HG03108 (cell line): ENCODE data around the gene SAT1.

Experiments used
- ATAC-seq: cut with Tn5 transposase; IDR thresholded peaks from one replicate; pipeline ENCODE4 v1.9.1; 2021; ENCODE audit warnings: moderate library complexity; ENCODE audit not compliant: unreplicated experiment

SAT1 gene

GRCh38 chrX:23773601-23774175, 9.3 kb upstream of the SAT1 start:
- ATAC-seq = peak; percentile 88

- no peak for ATAC-seq
Observed at GRCh38 chrX:23776363-23776762, 6.6 kb upstream of the SAT1 start.

DNA sequence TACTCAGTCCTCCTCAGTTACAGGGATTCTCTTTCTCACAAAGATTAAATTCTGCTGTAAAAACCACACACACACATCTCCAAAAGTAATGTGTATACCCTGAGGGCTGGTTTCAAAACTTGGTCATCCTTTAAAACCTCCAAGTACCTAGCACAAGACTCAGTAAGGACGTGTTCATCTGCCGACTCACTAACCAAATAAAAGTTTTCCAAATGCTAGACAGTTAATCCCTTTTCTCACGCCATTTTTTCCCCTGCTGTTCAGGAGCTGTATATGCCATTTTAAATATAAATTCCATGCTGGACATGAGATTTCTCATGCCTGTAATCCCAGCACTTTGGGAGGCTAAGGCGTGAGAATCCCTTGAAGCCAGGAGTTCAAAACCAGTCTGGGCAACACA, 3.9 kb upstream of the SAT1 start:
- ATAC-seq = no peak

GRCh38 chrX:23782455-23782854, 518 bp upstream of the SAT1 start:
- ATAC-seq = no peak

- no peak for ATAC-seq
Observed at GRCh38 chrX:23783589-23784469, 856 bp downstream of the SAT1 start.

DNA sequence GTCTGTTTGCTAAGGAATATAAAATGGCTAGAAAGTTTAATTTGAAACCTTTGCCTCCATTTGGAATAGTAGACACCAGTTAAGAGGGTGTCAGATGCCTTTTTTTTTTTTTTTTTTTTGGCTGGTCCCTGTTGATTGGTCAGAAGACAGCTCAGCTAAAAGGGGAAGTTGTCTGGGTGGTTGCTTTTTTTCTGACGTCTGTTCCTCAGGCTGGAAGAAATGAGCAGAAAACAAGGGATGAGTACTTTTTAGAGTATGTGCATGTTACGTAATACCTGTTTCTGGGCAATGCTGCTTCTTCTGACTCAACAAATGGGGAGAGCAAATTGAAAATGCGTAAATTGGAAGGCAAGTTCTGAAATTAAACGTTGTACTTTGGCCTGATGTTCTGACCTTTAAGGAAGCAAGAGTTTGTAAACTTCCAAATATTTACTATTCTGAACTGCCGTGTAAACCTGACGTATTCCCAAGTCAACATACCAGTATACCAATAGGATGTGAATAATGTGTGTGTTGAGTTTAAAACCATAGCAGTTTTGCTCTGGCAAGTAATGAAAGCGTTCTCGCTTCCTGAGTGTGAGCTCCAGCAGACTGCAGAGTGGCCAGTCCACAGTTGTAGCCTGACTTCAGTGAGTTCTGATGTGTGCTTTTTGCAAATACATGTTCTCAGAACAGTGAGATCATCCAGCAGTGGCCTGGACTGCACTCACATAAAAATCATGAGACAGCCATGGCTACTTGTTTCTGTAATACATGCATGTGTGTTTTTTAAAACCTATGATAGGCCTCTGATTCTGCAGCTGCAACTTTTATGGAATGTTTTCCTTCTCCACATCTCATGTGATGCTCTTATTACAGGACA, 1.7 kb downstream of the SAT1 start:
- ATAC-seq = no peak

DNA sequence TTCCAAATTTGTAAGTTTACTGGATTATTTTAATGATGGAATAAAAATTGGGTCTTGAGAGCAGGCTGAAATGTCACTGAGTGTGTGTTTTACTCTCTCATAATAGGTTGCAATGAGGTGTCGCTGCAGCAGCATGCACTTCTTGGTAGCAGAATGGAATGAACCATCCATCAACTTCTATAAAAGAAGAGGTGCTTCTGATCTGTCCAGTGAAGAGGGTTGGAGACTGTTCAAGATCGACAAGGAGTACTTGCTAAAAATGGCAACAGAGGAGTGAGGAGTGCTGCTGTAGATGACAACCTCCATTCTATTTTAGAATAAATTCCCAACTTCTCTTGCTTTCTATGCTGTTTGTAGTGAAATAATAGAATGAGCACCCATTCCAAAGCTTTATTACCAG, 2.6 kb downstream of the SAT1 start:
- no peak for ATAC-seq

- ATAC-seq = no peak
Observed at GRCh38 chrX:23786268-23786815, 3.4 kb downstream of the SAT1 start.

- no peak for ATAC-seq
Observed at GRCh38 chrX:23787745-23788118, 4.8 kb downstream of the SAT1 start.

- peak; percentile 55 for ATAC-seq
Observed at GRCh38 chrX:23788521-23788920, 5.5 kb downstream of the SAT1 start.

GRCh38 chrX:23788946-23789345, 6.0 kb downstream of the SAT1 start:
- ATAC-seq = no peak

GRCh38 chrX:23789386-23790154, 6.6 kb downstream of the SAT1 start:
- no peak for ATAC-seq

GRCh38 chrX:23790155-23790497, 7.2 kb downstream of the SAT1 start:
- no peak for ATAC-seq

DNA sequence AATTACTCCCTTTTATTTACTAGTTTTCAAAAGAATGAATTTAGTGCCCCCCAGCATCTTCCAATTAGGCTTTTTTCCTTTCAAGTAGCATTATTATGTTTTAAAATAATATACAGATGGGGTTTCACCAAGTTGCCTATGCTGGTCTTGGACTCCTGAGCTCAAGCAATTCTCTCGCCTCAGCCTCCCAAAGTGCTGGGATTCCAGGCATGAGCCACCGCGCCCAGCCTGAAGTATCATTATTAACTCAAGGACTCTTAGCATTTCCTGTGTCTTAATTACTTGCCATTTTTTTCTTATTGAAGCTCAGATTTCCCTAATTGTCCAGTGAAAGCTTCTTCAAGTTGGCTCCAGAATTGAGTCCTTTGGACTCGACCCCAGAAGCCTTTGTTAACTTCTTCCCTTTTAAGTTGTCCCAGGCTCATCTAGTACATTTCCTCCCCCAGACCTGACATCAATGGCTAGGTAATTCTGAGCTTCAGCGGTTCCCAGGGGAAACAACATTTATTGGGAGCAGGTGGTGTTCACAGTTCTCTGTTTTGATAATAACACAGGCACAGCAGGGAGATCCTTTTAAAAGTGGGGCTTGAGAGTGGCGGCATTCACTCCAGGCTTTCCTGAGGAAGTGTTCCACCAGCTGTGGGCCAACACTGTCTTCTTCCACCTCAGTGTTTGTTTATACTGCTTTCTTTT, 10.0 kb downstream of the SAT1 start:
- no peak for ATAC-seq

- no peak for ATAC-seq
Observed at GRCh38 chrX:23795221-23795620, 12.2 kb downstream of the SAT1 start.

- no peak for ATAC-seq
Observed at GRCh38 chrX:23797371-23798128, 14.6 kb downstream of the SAT1 start.

DNA sequence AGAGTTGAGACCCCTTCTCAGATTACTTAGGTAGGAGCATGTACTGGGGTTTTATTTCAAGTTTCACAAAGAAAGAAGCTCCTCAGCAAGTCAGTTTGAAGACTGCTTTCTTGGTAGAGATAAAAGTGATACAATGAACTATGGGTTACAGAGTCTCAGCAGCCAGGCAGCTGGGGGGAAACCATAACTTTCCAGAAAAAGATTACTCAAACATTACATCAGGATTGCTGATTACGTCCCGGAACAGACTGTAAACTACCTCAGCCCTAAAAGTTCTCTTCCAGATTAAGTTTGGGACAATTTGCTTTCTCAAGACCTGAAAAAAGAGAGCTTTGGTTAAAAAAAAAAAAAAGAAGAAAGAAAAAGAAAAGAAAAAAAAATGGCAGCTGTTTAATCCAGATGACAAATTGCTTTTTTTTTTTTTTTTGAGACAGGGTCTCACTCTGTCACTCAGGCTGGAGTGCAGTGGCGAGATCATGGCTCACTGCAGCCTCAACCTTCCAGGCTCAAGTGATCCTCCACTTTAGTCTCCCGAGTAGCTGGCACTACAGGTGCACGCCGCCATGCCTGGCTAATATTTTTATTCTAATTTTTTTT, 16.6 kb downstream of the SAT1 start:
- no peak for ATAC-seq

GRCh38 chrX:23802431-23802830, 19.5 kb downstream of the SAT1 start:
- ATAC-seq = no peak

- ATAC-seq = no peak
Observed at GRCh38 chrX:23803931-23804381, 21.0 kb downstream of the SAT1 start.
